Retinal pigment epithelial cell (primary cell): ENCODE measurements around the gene UBE2QL1.

Experiments used
- DNase-seq: peaks from one replicate; pipeline ENCODE4 v3.0.0-alpha.2; 2010; ENCODE audit warnings: low read depth
- H3K4me3 ChIP-seq: 2 replicates; pipeline ENCODE4 v1.5.1; 2011; ENCODE audit warnings: mild to moderate bottlenecking, low read length, control low read depth, moderate library complexity
- CTCF ChIP-seq: conservative IDR thresholded peaks from 2 replicates; pipeline ENCODE4 v1.5.1; 2011; ENCODE audit warnings: low read depth, low read length, control low read depth, inconsistent platforms

Gene UBE2QL1

GRCh38 chr5:6448622-6449464 lies at the start of gene UBE2QL1:
Gene UBE2QL1, plus strand, starts transcription at chr5:6448859. Its CDS starts 35 bp downstream, at chr5:6448894.
- H3K4me3 ChIP-seq: peak within 1 kb of the TSS; percentile 30
- TF ChIP-seq CTCF: no peak
- no peak for DNase-seq

GRCh38 chr5:6399980-6400910 lies 48.4 kb upstream of the UBE2QL1 start:
- no peak for DNase-seq
- TF ChIP-seq CTCF: no peak
- no peak overlapping the region for H3K4me3 ChIP-seq

GRCh38 chr5:6401410-6401809 lies 47.2 kb upstream of the UBE2QL1 start:
- no peak overlapping the region for H3K4me3 ChIP-seq
- no peak for DNase-seq
- no peak for TF ChIP-seq CTCF

GRCh38 chr5:6402939-6403338 lies 45.7 kb upstream of the UBE2QL1 start:
- no peak for DNase-seq
- no peak for TF ChIP-seq CTCF
- H3K4me3 ChIP-seq: no peak overlapping the region

- no peak for DNase-seq
- no peak overlapping the region for H3K4me3 ChIP-seq
- no peak for TF ChIP-seq CTCF
Measured at GRCh38 chr5:6403416-6403815, 45.2 kb upstream of the UBE2QL1 start.

- no peak for TF ChIP-seq CTCF
- H3K4me3 ChIP-seq: no peak overlapping the region
- DNase-seq: no peak
Measured at GRCh38 chr5:6404129-6404528, 44.5 kb upstream of the UBE2QL1 start.

GRCh38 chr5:6405591-6405990 lies 43.1 kb upstream of the UBE2QL1 start:
- H3K4me3 ChIP-seq: no peak overlapping the region
- no peak for TF ChIP-seq CTCF
- DNase-seq: no peak
